Liver (tissue), 9 donors: ENCODE results near the gene MPZ. TPM values are rescaled to one million over a fixed set of nuclear protein-coding genes. Genes with fewer than 3 reads are reported as not detected.

Experiments used
- DNase-seq: peaks from one replicate; pipeline ENCODE4 v3.0.0-alpha.2; 2017; ENCODE audit warnings: low spot score
- H3K27ac ChIP-seq, 2 donors: one replicate each; pipeline ENCODE4 v1.7.0; 2013; ENCODE audit warnings: inconsistent platforms in 2 of 2, low read length in 2 of 2, control low read depth in 1 of 2, low read depth in 1 of 2, mild to moderate bottlenecking in 1 of 2
- H3K27me3 ChIP-seq, 4 donors: one replicate each; pipeline versions ENCODE4 v1.6.1 to v1.7.0; 2013; ENCODE audit warnings: low read length in 3 of 4, inconsistent platforms in 1 of 4, mild to moderate bottlenecking in 1 of 4, moderate library complexity in 1 of 4; ENCODE audit not compliant: control insufficient read depth in 4 of 4, insufficient read depth in 4 of 4
- H3K36me3 ChIP-seq, 4 donors: one replicate each; pipeline versions ENCODE4 v1.6.1 to v1.7.0; 2013; ENCODE audit warnings: low read length in 3 of 4, mild to moderate bottlenecking in 3 of 4, low read depth in 1 of 4, moderate library complexity in 1 of 4; ENCODE audit not compliant: control insufficient read depth in 4 of 4, insufficient read depth in 3 of 4
- H3K4me1 ChIP-seq, 4 donors: one replicate each; pipeline versions ENCODE4 v1.6.1 to v1.7.0; 2013; ENCODE audit warnings: low read length in 3 of 4, mild to moderate bottlenecking in 3 of 4, moderate library complexity in 1 of 4; ENCODE audit not compliant: control insufficient read depth in 4 of 4, insufficient read depth in 4 of 4
- H3K4me3 ChIP-seq, 3 donors: one replicate each; pipeline versions ENCODE4 v1.6.1 to v1.7.0; 2013; ENCODE audit warnings: low read length in 3 of 3, control low read depth in 1 of 3, low read depth in 1 of 3, mild to moderate bottlenecking in 1 of 3
- H3K9ac ChIP-seq, 2 donors: one replicate each; pipeline ENCODE4 v1.7.0; 2013; ENCODE audit warnings: low read length in 2 of 2, mild to moderate bottlenecking in 2 of 2, moderate library complexity in 2 of 2, control low read depth in 1 of 2, low read depth in 1 of 2
- H3K9me3 ChIP-seq, 4 donors: one replicate each; pipeline versions ENCODE4 v1.6.1 to v1.7.0; 2013; ENCODE audit warnings: low read length in 3 of 4; ENCODE audit not compliant: control insufficient read depth in 4 of 4
- ATF3 ChIP-seq: IDR thresholded peaks from 2 replicates; pipeline ENCODE4 v1.6.1; 2016; ENCODE audit warnings: antibody characterized with exemption
- EGR1 ChIP-seq, 2 donors: IDR thresholded peaks; 2 replicates each; pipeline ENCODE4 v1.6.1; 2016 to 2018; ENCODE audit warnings: antibody characterized with exemption in 2 of 2, low read depth in 2 of 2
- FOXA1 ChIP-seq: IDR thresholded peaks from 2 replicates; pipeline ENCODE4 v1.6.1; 2016; ENCODE audit warnings: antibody characterized with exemption
- FOXA2 ChIP-seq: IDR thresholded peaks from 2 replicates; pipeline ENCODE4 v1.6.1; 2016; ENCODE audit warnings: antibody characterized with exemption
- GABPA ChIP-seq, 2 donors: IDR thresholded peaks in 1 of 2; conservative IDR thresholded peaks in 1 of 2; 2 replicates each; pipeline ENCODE4 v1.6.1; 2016; ENCODE audit warnings: antibody characterized with exemption in 2 of 2, mild to moderate bottlenecking in 1 of 2, moderate library complexity in 1 of 2
- HNF4A ChIP-seq, 2 donors: conservative IDR thresholded peaks; 2 replicates each; pipeline ENCODE4 v1.6.1; 2016; ENCODE audit warnings: antibody characterized with exemption in 2 of 2, mild to moderate bottlenecking in 2 of 2
- HNF4G ChIP-seq: IDR thresholded peaks from 2 replicates; pipeline ENCODE4 v1.6.1; 2016; ENCODE audit warnings: antibody characterized with exemption
- JUND ChIP-seq, 2 donors: IDR thresholded peaks; 2 replicates each; pipeline ENCODE4 v1.6.1; 2016; ENCODE audit warnings: antibody characterized with exemption in 2 of 2
- NR2F2 ChIP-seq: IDR thresholded peaks from 2 replicates; pipeline ENCODE4 v1.6.1; 2016; ENCODE audit warnings: antibody characterized with exemption
- RAD21 ChIP-seq, 2 donors: IDR thresholded peaks; 2 replicates each; pipeline ENCODE4 v1.6.1; 2016; ENCODE audit warnings: antibody characterized with exemption in 2 of 2, mild to moderate bottlenecking in 2 of 2
- REST ChIP-seq: IDR thresholded peaks from 2 replicates; pipeline ENCODE4 v1.6.1; 2016; ENCODE audit warnings: antibody characterized with exemption, mild to moderate bottlenecking
- RXRA ChIP-seq, 2 donors: IDR thresholded peaks; 2 replicates each; pipeline ENCODE4 v1.6.1; 2017 to 2018; ENCODE audit warnings: antibody characterized with exemption in 2 of 2, mild to moderate bottlenecking in 1 of 2
- SP1 ChIP-seq: IDR thresholded peaks from 2 replicates; pipeline ENCODE4 v1.6.1; 2018; ENCODE audit warnings: antibody characterized with exemption, mild to moderate bottlenecking
- YY1 ChIP-seq: IDR thresholded peaks from 2 replicates; pipeline ENCODE4 v1.6.1; 2016; ENCODE audit warnings: antibody characterized with exemption, mild to moderate bottlenecking
- ZBTB33 ChIP-seq: IDR thresholded peaks from 2 replicates; pipeline ENCODE4 v1.6.1; 2016; ENCODE audit warnings: antibody characterized with exemption
- WGBS: extraction: QIAGEN DNeasy Blood & Tissue Kit; methylation state at CpG from one replicate; pipeline ENCODE4 v1.1.7; 2013; 5-methylcytosine and 5-hydroxymethylcytosine counted together
- polyA plus RNA-seq, 2 donors: library from polyadenylated mRNA; stranded (reverse) in 1 of 2; unstranded in 1 of 2; fragments of 200-250 nt in 1 of 2; fragments of >200 nt in 1 of 2; fragmentation: Nextera tagmentation in 1 of 2; extraction: Ambion mirVana in 1 of 2; gene quantifications; one replicate each; pipeline versions ENCODE4 v1.2.1 to v1.2.3, GENCODE V29; 2013 to 2015
- total RNA-seq, 2 donors: library from RNA; depleted of rRNA; stranded (reverse); fragments of >200 nt; gene quantifications; one replicate each; pipeline ENCODE4 v1.2.3, GENCODE V29; 2014
- donor health status: healthy.
- donor health status: healthy.
- donor health status: healthy.
- donor health status: healthy.
- donor health status: healthy.

Gene MPZ
- total and polyA plus RNA-seq, 4 donors, result 0.37 to 7.4 (median 0.99) TPM

- Histone ChIP-seq H3K36me3 (peaks cover 0 to 2% (median 0%) of the 10 kb centered on the region in 4 donors), H3K27me3 (no peaks in the 10 kb centered on the region), H3K27ac (no peak overlapping the region), H3K4me3 (no peak overlapping the region), H3K4me1 (peaks cover 6 to 12% (median 9%) of the 10 kb centered on the region in 4 donors), H3K9ac (no peak overlapping the region), H3K9me3 (no peaks in the 10 kb centered on the region)
- DNase-seq, result no peak
- no peak for TF ChIP-seq ATF3
- no peak for TF ChIP-seq FOXA2
- no peak for TF ChIP-seq NR2F2
- TF ChIP-seq FOXA1, result no peak
- TF ChIP-seq SP1, result no peak
- TF ChIP-seq JUND (IDR thresholded peaks at IDR 0.05), result no peak
- TF ChIP-seq RXRA (IDR thresholded peaks at IDR 0.05), result no peak
- TF ChIP-seq GABPA (IDR thresholded peaks at IDR 0.05 in 1 of 2, conservative IDR thresholded peaks at IDR 0.05 in 1 of 2), result no peak
- TF ChIP-seq RAD21 (IDR thresholded peaks at IDR 0.05), result no peak
- TF ChIP-seq EGR1 (IDR thresholded peaks at IDR 0.05; ENCODE audit: low read depth in 2 of 2), result no peak
- 88% methylated on average over 4 of the region's 4 CpGs for WGBS
Measured at GRCh38 chr1:161300478-161300877, 9.3 kb downstream of the MPZ start.

GRCh38 chr1:161299347-161299746 lies 10.4 kb downstream of the MPZ start:
- 72% methylated on average over 9 of the region's 9 CpGs for WGBS
- Histone ChIP-seq H3K9me3 (no peaks in the 10 kb centered on the region), H3K36me3 (peaks cover 0 to 2% (median 0%) of the 10 kb centered on the region in 4 donors), H3K4me3 (no peak overlapping the region), H3K27ac (no peak overlapping the region), H3K9ac (no peak overlapping the region), H3K27me3 (no peaks in the 10 kb centered on the region), H3K4me1 (peaks cover 0 to 2% (median under 1%) of the 10 kb centered on the region in 4 donors)
- no peak for DNase-seq
- TF ChIP-seq RXRA (IDR thresholded peaks at IDR 0.05) (no peak), REST (no peak), JUND (IDR thresholded peaks at IDR 0.05) (no peak), HNF4G (no peak), ATF3 (no peak), ZBTB33 (no peak), EGR1 (IDR thresholded peaks at IDR 0.05; ENCODE audit: low read depth in 2 of 2) (no peak), GABPA (IDR thresholded peaks at IDR 0.05 in 1 of 2, conservative IDR thresholded peaks at IDR 0.05 in 1 of 2) (no peak), YY1 (no peak), RAD21 (IDR thresholded peaks at IDR 0.05) (no peak), HNF4A (conservative IDR thresholded peaks at IDR 0.05) (no peak)
